ENCODE results near the gene COG5. TPM values are rescaled to one million over a fixed set of nuclear protein-coding genes. Genes with fewer than 3 reads are reported as not detected.

Gene COG5
- total and polyA plus RNA-seq, 5 donors = 18.5 to 59.2 (median 42.2) TPM

GRCh38 chr7:107428642-107429041 lies 135.1 kb downstream of the COG5 start:
- no peaks in the 10 kb centered on the region for H3K27me3 ChIP-seq (ENCODE audit: control insufficient read depth, insufficient read depth)
- H3K27ac ChIP-seq (ENCODE audit: low read length) = no peak overlapping the region
- no peak for ATAC-seq
- 91% methylated on average over 1 of the region's 1 CpG for WGBS
- no peaks in the 10 kb centered on the region for H3K9me3 ChIP-seq (ENCODE audit: control insufficient read depth, low read length)
- no peaks in the 10 kb centered on the region for H3K4me1 ChIP-seq (ENCODE audit: control insufficient read depth, insufficient read depth, low read length)
- H3K4me3 ChIP-seq (ENCODE audit: low read length) = no peak overlapping the region
- intact Hi-C loops (cut with DNase I) = no loop called here
- no peak for DNase-seq

GRCh38 chr7:107427462-107427861 lies 136.3 kb downstream of the COG5 start:
- peak; percentile 36 to 47 for ATAC-seq
- WGBS = 49% methylated on average over 5 of the region's 5 CpGs

GRCh38 chr7:107414198-107414597 lies 149.5 kb downstream of the COG5 start:
- Histone ChIP-seq H3K9me3 (ENCODE audit: control insufficient read depth, low read length) (no peaks in the 10 kb centered on the region), H3K27ac (ENCODE audit: low read length) (no peak overlapping the region), H3K27me3 (ENCODE audit: control insufficient read depth, insufficient read depth) (no peaks in the 10 kb centered on the region), H3K4me3 (ENCODE audit: low read length) (no peak overlapping the region), H3K4me1 (ENCODE audit: control insufficient read depth, insufficient read depth, low read length) (no peaks in the 10 kb centered on the region)
- no peak for ATAC-seq
- WGBS = 100% methylated on average over 1 of the region's 1 CpG
- DNase-seq = no peak
- intact Hi-C loops (cut with DNase I) = no loop called here

More at GRCh38 chr7:107427462-107427861, 136.3 kb downstream of the COG5 start:
- intact Hi-C loops (cut with DNase I) = no loop called here
- H3K4me3 ChIP-seq (ENCODE audit: low read length) = no peak overlapping the region
- peak in 2 of 3 donors; percentile 14 to 51 for DNase-seq
- H3K4me1 ChIP-seq (ENCODE audit: control insufficient read depth, insufficient read depth, low read length) = no peaks in the 10 kb centered on the region
- H3K27ac ChIP-seq (ENCODE audit: low read length) = no peak overlapping the region
- H3K9me3 ChIP-seq (ENCODE audit: control insufficient read depth, low read length) = no peaks in the 10 kb centered on the region
- no peaks in the 10 kb centered on the region for H3K27me3 ChIP-seq (ENCODE audit: control insufficient read depth, insufficient read depth)

- Histone ChIP-seq H3K4me3 (ENCODE audit: low read length) (no peak overlapping the region), H3K27me3 (ENCODE audit: control insufficient read depth, insufficient read depth) (no peaks in the 10 kb centered on the region), H3K4me1 (ENCODE audit: control insufficient read depth, insufficient read depth, low read length) (peaks cover 2% of the 10 kb centered on the region), H3K9me3 (ENCODE audit: control insufficient read depth, low read length) (no peaks in the 10 kb centered on the region), H3K27ac (ENCODE audit: low read length) (no peak overlapping the region)
- DNase-seq = no peak
- intact Hi-C loops (cut with DNase I) = no loop called here
- ATAC-seq = no peak
Observed at GRCh38 chr7:107408349-107408748, 155.4 kb downstream of the COG5 start.

DNA sequence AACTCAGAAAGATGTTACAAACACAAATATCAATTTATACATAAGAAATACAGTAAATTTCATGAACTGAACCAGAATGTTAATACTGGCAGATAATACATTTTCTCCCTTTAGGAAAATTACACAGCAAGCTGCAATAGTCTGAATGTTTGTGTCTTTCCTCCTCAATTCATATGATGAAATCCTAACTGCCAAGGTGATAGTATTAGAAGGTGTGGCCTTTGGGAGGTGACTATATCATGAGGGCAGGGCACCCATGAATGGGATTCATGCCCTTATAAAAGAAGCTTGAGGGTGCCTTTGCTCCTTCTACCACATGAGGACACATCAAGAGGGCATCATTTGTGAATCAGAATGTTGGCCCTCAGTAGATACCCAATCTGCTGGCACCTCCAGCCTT lies 158.2 kb downstream of the COG5 start:
- H3K27ac ChIP-seq (ENCODE audit: low read length) = no peak overlapping the region
- H3K4me3 ChIP-seq (ENCODE audit: low read length) = no peak overlapping the region
- H3K27me3 ChIP-seq (ENCODE audit: control insufficient read depth, insufficient read depth) = no peaks in the 10 kb centered on the region
- ATAC-seq = no peak
- intact Hi-C loops (cut with DNase I) = no loop called here
- no peak for DNase-seq
- no peaks in the 10 kb centered on the region for H3K9me3 ChIP-seq (ENCODE audit: control insufficient read depth, low read length)
- H3K4me1 ChIP-seq (ENCODE audit: control insufficient read depth, insufficient read depth, low read length) = peaks cover 2% of the 10 kb centered on the region

DNA sequence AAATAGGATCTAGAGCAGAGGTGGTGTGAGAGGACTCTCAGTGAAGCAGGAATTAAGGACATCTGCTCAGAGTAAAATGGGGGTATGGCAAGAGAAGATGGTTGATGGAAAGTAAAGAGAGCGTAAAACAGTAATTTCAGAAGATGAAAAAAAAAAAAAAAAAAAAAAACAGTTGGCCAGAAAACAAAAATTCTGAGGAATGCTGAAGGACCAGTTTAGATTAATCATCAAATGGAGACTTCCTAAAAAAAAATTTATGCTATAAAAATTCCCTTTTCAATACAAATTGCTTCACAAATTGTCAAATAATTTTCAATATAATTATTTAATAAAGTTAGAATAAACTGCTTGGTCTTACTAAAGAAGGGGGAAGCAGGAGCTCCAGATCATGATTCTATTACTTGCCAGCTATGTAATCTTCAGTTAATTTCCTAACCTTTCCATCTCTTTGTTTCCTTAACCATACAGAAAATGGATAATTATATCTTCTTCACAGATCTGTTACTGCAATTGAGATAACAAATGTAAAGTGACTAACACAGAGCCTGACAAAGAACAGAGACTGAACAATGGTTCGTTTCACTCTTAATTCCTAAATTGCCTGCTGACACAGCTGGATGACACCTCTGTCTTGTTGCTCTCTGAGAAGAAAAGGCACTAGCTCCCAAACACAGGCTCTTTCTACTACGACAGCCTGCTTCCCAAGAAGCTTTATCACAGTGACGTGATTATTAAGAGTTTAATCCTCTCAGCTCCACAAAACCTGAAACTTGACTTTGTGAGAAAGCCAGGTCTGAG lies 158.8 kb downstream of the COG5 start:
- DNase-seq (no peak), ATAC-seq (no peak)
- H3K4me3 ChIP-seq (ENCODE audit: low read length) = no peak overlapping the region
- no peaks in the 10 kb centered on the region for H3K27me3 ChIP-seq (ENCODE audit: control insufficient read depth, insufficient read depth)
- peaks cover 2% of the 10 kb centered on the region for H3K4me1 ChIP-seq (ENCODE audit: control insufficient read depth, insufficient read depth, low read length)
- intact Hi-C loops (cut with DNase I) = no loop called here
- no peaks in the 10 kb centered on the region for H3K9me3 ChIP-seq (ENCODE audit: control insufficient read depth, low read length)
- H3K27ac ChIP-seq (ENCODE audit: low read length) = no peak overlapping the region
- 66% methylated on average over 4 of the region's 4 CpGs for WGBS

DNA sequence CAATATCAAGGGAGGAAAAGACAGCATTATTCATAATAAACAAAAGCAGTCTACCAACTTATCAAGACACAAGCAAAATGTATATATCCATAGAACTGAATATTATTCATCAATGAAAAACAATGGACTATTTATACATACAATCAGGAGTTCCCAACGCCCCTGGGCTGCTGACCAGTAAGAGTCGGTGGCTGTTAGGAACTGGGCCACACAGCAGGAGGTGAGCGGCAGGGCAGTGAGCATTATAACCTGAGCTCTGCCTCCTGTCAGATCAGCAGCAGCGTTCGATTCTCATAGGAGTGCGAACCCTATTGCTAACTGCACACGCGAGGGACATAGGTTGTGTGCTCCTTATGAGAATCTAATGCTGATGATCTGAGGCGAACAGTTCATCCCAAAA lies 165.6 kb downstream of the COG5 start:
- H3K27ac ChIP-seq (ENCODE audit: low read length) = no peak overlapping the region
- H3K4me1 ChIP-seq (ENCODE audit: control insufficient read depth, insufficient read depth, low read length) = peaks cover 3% of the 10 kb centered on the region
- no peaks in the 10 kb centered on the region for H3K27me3 ChIP-seq (ENCODE audit: control insufficient read depth, insufficient read depth)
- no peaks in the 10 kb centered on the region for H3K9me3 ChIP-seq (ENCODE audit: control insufficient read depth, low read length)
- WGBS = 90% methylated on average over 9 of the region's 9 CpGs
- ATAC-seq (no peak), DNase-seq (no peak)
- H3K4me3 ChIP-seq (ENCODE audit: low read length) = no peak overlapping the region
- intact Hi-C loops (cut with DNase I) = no loop called here

GRCh38 chr7:107396990-107397389 lies 166.7 kb downstream of the COG5 start:
- peaks cover 3% of the 10 kb centered on the region for H3K4me1 ChIP-seq (ENCODE audit: control insufficient read depth, insufficient read depth, low read length)
- WGBS = 62% methylated on average over 2 of the region's 2 CpGs
- H3K9me3 ChIP-seq (ENCODE audit: control insufficient read depth, low read length) = no peaks in the 10 kb centered on the region
- no peaks in the 10 kb centered on the region for H3K27me3 ChIP-seq (ENCODE audit: control insufficient read depth, insufficient read depth)
- ATAC-seq (no peak), DNase-seq (no peak)
- no peak overlapping the region for H3K27ac ChIP-seq (ENCODE audit: low read length)
- no peak overlapping the region for H3K4me3 ChIP-seq (ENCODE audit: low read length)
- intact Hi-C loops (cut with DNase I) = no loop called here

DNA sequence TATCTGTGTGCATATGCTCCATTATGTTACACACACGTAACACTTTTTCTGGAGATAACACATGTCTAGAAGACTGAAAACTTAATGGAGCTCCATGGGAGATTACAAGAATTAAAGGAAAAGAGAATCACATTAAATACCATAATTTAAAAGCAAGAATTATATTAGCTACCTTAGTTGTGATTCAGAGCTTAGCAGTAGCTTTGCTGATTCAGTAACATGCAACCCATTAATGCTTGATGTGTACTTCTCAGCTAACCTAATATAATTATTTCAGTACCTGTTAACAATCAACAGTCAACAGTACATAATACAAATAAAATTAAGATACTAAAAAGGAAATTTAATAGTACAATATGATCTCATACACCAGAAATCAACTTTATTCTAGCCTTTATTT lies 167.6 kb downstream of the COG5 start:
- no peak for ATAC-seq
- WGBS = 99% methylated on average over 1 of the region's 1 CpG
- Histone ChIP-seq H3K4me1 (ENCODE audit: control insufficient read depth, insufficient read depth, low read length) (peaks cover 3% of the 10 kb centered on the region), H3K27me3 (ENCODE audit: control insufficient read depth, insufficient read depth) (no peaks in the 10 kb centered on the region), H3K4me3 (ENCODE audit: low read length) (no peak overlapping the region), H3K27ac (ENCODE audit: low read length) (no peak overlapping the region), H3K9me3 (ENCODE audit: control insufficient read depth, low read length) (no peaks in the 10 kb centered on the region)
- no peak for DNase-seq
- intact Hi-C loops (cut with DNase I) = no loop called here

DNA sequence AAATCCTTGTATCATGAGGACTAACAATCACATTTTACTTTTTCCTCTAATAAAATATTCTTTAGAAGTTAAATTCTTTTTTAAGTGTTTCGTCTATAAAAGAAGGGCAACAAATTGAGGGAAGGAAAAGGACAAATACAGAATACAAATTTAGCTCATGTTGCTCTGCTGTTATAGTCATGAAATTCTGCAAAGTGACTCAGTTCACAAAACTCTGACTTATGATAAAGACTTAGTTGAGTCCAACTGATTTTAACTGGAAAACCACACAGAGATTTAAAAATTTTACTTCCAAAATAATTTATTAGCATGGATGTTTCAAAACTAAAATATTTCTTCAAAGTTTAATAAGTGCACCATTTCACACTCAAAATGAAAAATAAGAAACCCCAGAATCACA lies 168.9 kb downstream of the COG5 start:
- peaks cover 3% of the 10 kb centered on the region for H3K4me1 ChIP-seq (ENCODE audit: control insufficient read depth, insufficient read depth, low read length)
- 73% methylated on average over 1 of the region's 1 CpG for WGBS
- intact Hi-C loops (cut with DNase I) = no loop called here
- H3K27me3 ChIP-seq (ENCODE audit: control insufficient read depth, insufficient read depth) = no peaks in the 10 kb centered on the region
- H3K4me3 ChIP-seq (ENCODE audit: low read length) = no peak overlapping the region
- no peaks in the 10 kb centered on the region for H3K9me3 ChIP-seq (ENCODE audit: control insufficient read depth, low read length)
- ATAC-seq = no peak
- no peak overlapping the region for H3K27ac ChIP-seq (ENCODE audit: low read length)
- DNase-seq = no peak

- no peak for DNase-seq
- intact Hi-C loops (cut with DNase I) = no loop called here
- Histone ChIP-seq H3K4me3 (ENCODE audit: low read length) (no peak overlapping the region), H3K27ac (ENCODE audit: low read length) (no peak overlapping the region), H3K9me3 (ENCODE audit: control insufficient read depth, low read length) (no peaks in the 10 kb centered on the region), H3K4me1 (ENCODE audit: control insufficient read depth, insufficient read depth, low read length) (peaks cover 3% of the 10 kb centered on the region), H3K27me3 (ENCODE audit: control insufficient read depth, insufficient read depth) (no peaks in the 10 kb centered on the region)
- no peak for ATAC-seq
- WGBS = 77% methylated on average over 1 of the region's 1 CpG
Observed at GRCh38 chr7:107394276-107394675, 169.4 kb downstream of the COG5 start.

GRCh38 chr7:107392830-107393229 lies 170.9 kb downstream of the COG5 start:
- H3K4me3 ChIP-seq (ENCODE audit: low read length) = no peak overlapping the region
- WGBS = 94% methylated on average over 3 of the region's 3 CpGs
- H3K4me1 ChIP-seq (ENCODE audit: control insufficient read depth, insufficient read depth, low read length) = peaks cover 3% of the 10 kb centered on the region
- intact Hi-C loops (cut with DNase I) = no loop called here
- no peaks in the 10 kb centered on the region for H3K27me3 ChIP-seq (ENCODE audit: control insufficient read depth, insufficient read depth)
- no peaks in the 10 kb centered on the region for H3K9me3 ChIP-seq (ENCODE audit: control insufficient read depth, low read length)
- DNase-seq = no peak
- H3K27ac ChIP-seq (ENCODE audit: low read length) = no peak overlapping the region
- no peak for ATAC-seq
